ENCODE data around the gene TEKT3. TPM values are rescaled to one million over a fixed set of nuclear protein-coding genes. Genes with fewer than 3 reads are reported as not detected.

The TEKT3 gene
- total RNA-seq = 0.40 TPM
- long read RNA-seq = 0 reads

- DNase-seq (peak; percentile 94), ATAC-seq (peak; percentile 100)
- intact Hi-C loops (cut with micrococcal nuclease) = no loop called here
These were observed at the start of gene TEKT3 for GRCh38 chr17:15341385-15341849. TSS of gene TEKT3 (minus strand) at chr17:15341597. CDS start at chr17:15331585, 10,012 bp downstream.

- peak; percentile 54 for DNase-seq
These were observed 47.1 kb upstream of the TEKT3 start for GRCh38 chr17:15388356-15389041.

GRCh38 chr17:15386083-15386482, 44.7 kb upstream of the TEKT3 start:
- ATAC-seq = no peak
- intact Hi-C loops (cut with micrococcal nuclease) = no loop called here

More at GRCh38 chr17:15388356-15389041, 47.1 kb upstream of the TEKT3 start:
- intact Hi-C loops (cut with micrococcal nuclease) = no loop called here
- peak; percentile 19 for ATAC-seq

GRCh38 chr17:15385305-15385704, 43.9 kb upstream of the TEKT3 start:
- intact Hi-C loops (cut with micrococcal nuclease) = no loop called here
- ATAC-seq = no peak
- no peak for DNase-seq

More at GRCh38 chr17:15386083-15386482, 44.7 kb upstream of the TEKT3 start:
- no peak for DNase-seq

GRCh38 chr17:15384142-15384787, 42.9 kb upstream of the TEKT3 start:
- ATAC-seq (peak; percentile 93), DNase-seq (peak; percentile 82)
- intact Hi-C loops (cut with micrococcal nuclease) = no loop called here

GRCh38 chr17:15382914-15383313, 41.5 kb upstream of the TEKT3 start:
- intact Hi-C loops (cut with micrococcal nuclease) = no loop called here
- no peak for ATAC-seq
- DNase-seq = no peak

GRCh38 chr17:15381707-15382106, 40.3 kb upstream of the TEKT3 start:
- no peak for ATAC-seq
- intact Hi-C loops (cut with micrococcal nuclease) = no loop called here

GRCh38 chr17:15380446-15380845, 39.0 kb upstream of the TEKT3 start:
- intact Hi-C loops (cut with micrococcal nuclease) = no loop called here
- ATAC-seq = no peak
- DNase-seq = no peak

More at GRCh38 chr17:15381707-15382106, 40.3 kb upstream of the TEKT3 start:
- DNase-seq = no peak

GRCh38 chr17:15379659-15380058, 38.3 kb upstream of the TEKT3 start:
- DNase-seq (no peak), ATAC-seq (no peak)
- intact Hi-C loops (cut with micrococcal nuclease) = no loop called here

GRCh38 chr17:15378243-15378642, 36.8 kb upstream of the TEKT3 start:
- ATAC-seq (no peak), DNase-seq (no peak)
- intact Hi-C loops (cut with micrococcal nuclease) = no loop called here

GRCh38 chr17:15377616-15378015, 36.2 kb upstream of the TEKT3 start:
- DNase-seq = no peak
- ATAC-seq = peak; percentile 66
- intact Hi-C loops (cut with micrococcal nuclease) = no loop called here

- intact Hi-C loops (cut with micrococcal nuclease) = no loop called here
- DNase-seq (no peak), ATAC-seq (peak; percentile 45)
These were observed 35.8 kb upstream of the TEKT3 start for GRCh38 chr17:15377200-15377599.

- intact Hi-C loops (cut with micrococcal nuclease) = no loop called here
- DNase-seq (no peak), ATAC-seq (no peak)
These were observed 30.2 kb upstream of the TEKT3 start for GRCh38 chr17:15371376-15372130.

GRCh38 chr17:15368600-15368999, 27.2 kb upstream of the TEKT3 start:
- intact Hi-C loops (cut with micrococcal nuclease) = no loop called here
- no peak for DNase-seq
- ATAC-seq = no peak

- no peak for DNase-seq
- ATAC-seq = no peak
- intact Hi-C loops (cut with micrococcal nuclease) = no loop called here
These were observed 24.6 kb upstream of the TEKT3 start for GRCh38 chr17:15366026-15366425.

- intact Hi-C loops (cut with micrococcal nuclease) = no loop called here
- ATAC-seq = peak; percentile 78
- DNase-seq = peak; percentile 38
These were observed 23.2 kb upstream of the TEKT3 start for GRCh38 chr17:15364615-15365014.

GRCh38 chr17:15363702-15364101, 22.3 kb upstream of the TEKT3 start:
- intact Hi-C loops (cut with micrococcal nuclease) = no loop called here
- no peak for DNase-seq
- ATAC-seq = no peak

- DNase-seq (no peak), ATAC-seq (no peak)
- intact Hi-C loops (cut with micrococcal nuclease) = no loop called here
These were observed 20.2 kb upstream of the TEKT3 start for GRCh38 chr17:15361592-15361991.

GRCh38 chr17:15361151-15361550, 19.8 kb upstream of the TEKT3 start:
- intact Hi-C loops (cut with micrococcal nuclease) = no loop called here
- ATAC-seq = no peak
- DNase-seq = no peak

GRCh38 chr17:15354256-15354655, 12.9 kb upstream of the TEKT3 start:
- intact Hi-C loops (cut with micrococcal nuclease) = no loop called here
- DNase-seq (no peak), ATAC-seq (no peak)

Measured in left ventricle myocardium superior (tissue), 1 donor.